ENCODE results near the gene ADGRG3.

The ADGRG3 gene

GRCh38 chr16:57681950-57682728 lies 14.0 kb downstream of the ADGRG3 start:
- no peak for FAIRE-seq

- FAIRE-seq = no peak
Measured at GRCh38 chr16:57682809-57683635, 14.9 kb downstream of the ADGRG3 start.

GRCh38 chr16:57683636-57684545 lies 15.8 kb downstream of the ADGRG3 start:
- no peak for FAIRE-seq

- FAIRE-seq = no peak
Measured at GRCh38 chr16:57684626-57685358, 16.7 kb downstream of the ADGRG3 start.

- FAIRE-seq = no peak
Measured at GRCh38 chr16:57685633-57686032, 17.5 kb downstream of the ADGRG3 start.

GRCh38 chr16:57686577-57686976 lies 18.5 kb downstream of the ADGRG3 start:
- FAIRE-seq = no peak

GRCh38 chr16:57687363-57687929 lies 19.3 kb downstream of the ADGRG3 start:
- FAIRE-seq = no peak

- FAIRE-seq = no peak
Measured at GRCh38 chr16:57688487-57688986, 20.4 kb downstream of the ADGRG3 start.

GRCh38 chr16:57688987-57689761 lies 21.1 kb downstream of the ADGRG3 start:
- no peak for FAIRE-seq

- FAIRE-seq = no peak
Measured at GRCh38 chr16:57689762-57690558, 21.9 kb downstream of the ADGRG3 start.

GRCh38 chr16:57690782-57691471 lies 22.8 kb downstream of the ADGRG3 start:
- no peak for FAIRE-seq

- no peak for FAIRE-seq
Measured at GRCh38 chr16:57692636-57693035, 24.5 kb downstream of the ADGRG3 start.

GRCh38 chr16:57693550-57693949 lies 25.4 kb downstream of the ADGRG3 start:
- no peak for FAIRE-seq

GRCh38 chr16:57694231-57694724 lies 26.2 kb downstream of the ADGRG3 start:
- no peak for FAIRE-seq

GRCh38 chr16:57694725-57695679 lies 26.9 kb downstream of the ADGRG3 start, which contains the start of gene DRC7:
Gene DRC7 (plus strand): TSS chr16:57694806. CDS start chr16:57697950, 3,144 bp downstream.
- no peak for FAIRE-seq

GRCh38 chr16:57695680-57696069 lies 27.6 kb downstream of the ADGRG3 start:
- no peak for FAIRE-seq

GRCh38 chr16:57696240-57696639 lies 28.1 kb downstream of the ADGRG3 start:
- no peak for FAIRE-seq
